Measurements from ENCODE around the gene EFR3B. TPM values are rescaled to one million over a fixed set of nuclear protein-coding genes. Genes with fewer than 3 reads are reported as not detected.

Gene EFR3B
- total and polyA plus RNA-seq, 2 experiments from 2014 or later: 9.0 to 10.0 TPM

GRCh38 chr2:25109822-25110221 lies 67.9 kb downstream of the EFR3B start:
- no peaks in the 10 kb centered on the region for H3K36me3 ChIP-seq
- no peak overlapping the region for H3K4me3 ChIP-seq
- H3K27ac ChIP-seq: no peak overlapping the region
- no peak for TF ChIP-seq CTCF (IDR thresholded peaks at IDR 0.05; ENCODE audit: low read depth, low read length)
- H3K27me3 ChIP-seq: no peaks in the 10 kb centered on the region
- no peak for DNase-seq (ENCODE audit: low read depth in 1 of 2, low spot score in 1 of 2)
- no peaks in the 10 kb centered on the region for H3K9me3 ChIP-seq (ENCODE audit: low read depth)
- no peaks in the 10 kb centered on the region for H3K4me1 ChIP-seq (ENCODE audit: low read depth)

GRCh38 chr2:25112113-25112512 lies 70.2 kb downstream of the EFR3B start:
- Histone ChIP-seq H3K4me1 (ENCODE audit: low read depth) (peaks cover 3% of the 10 kb centered on the region), H3K27ac (no peak overlapping the region), H3K36me3 (no peaks in the 10 kb centered on the region), H3K4me3 (no peak overlapping the region), H3K9me3 (ENCODE audit: low read depth) (no peaks in the 10 kb centered on the region), H3K27me3 (no peaks in the 10 kb centered on the region)
- no peak for TF ChIP-seq CTCF (IDR thresholded peaks at IDR 0.05; ENCODE audit: low read depth, low read length)
- no peak for DNase-seq (ENCODE audit: low read depth in 1 of 2, low spot score in 1 of 2)

GRCh38 chr2:25115249-25115883 lies 73.5 kb downstream of the EFR3B start:
- Histone ChIP-seq H3K4me3 (no peak overlapping the region), H3K9me3 (ENCODE audit: low read depth) (no peaks in the 10 kb centered on the region), H3K27me3 (no peaks in the 10 kb centered on the region), H3K27ac (peak overlapping the region; percentile 77), H3K4me1 (ENCODE audit: low read depth) (peaks cover 3% of the 10 kb centered on the region), H3K36me3 (no peaks in the 10 kb centered on the region)
- no peak for TF ChIP-seq CTCF (IDR thresholded peaks at IDR 0.05; ENCODE audit: low read depth, low read length)
- DNase-seq (ENCODE audit: low read depth in 1 of 2, low spot score in 1 of 2): no peak

GRCh38 chr2:25115902-25116301 lies 74.0 kb downstream of the EFR3B start:
- TF ChIP-seq CTCF (IDR thresholded peaks at IDR 0.05; ENCODE audit: low read depth, low read length): no peak
- H3K9me3 ChIP-seq (ENCODE audit: low read depth): no peaks in the 10 kb centered on the region
- no peaks in the 10 kb centered on the region for H3K27me3 ChIP-seq
- peaks cover 3% of the 10 kb centered on the region for H3K4me1 ChIP-seq (ENCODE audit: low read depth)
- peak overlapping the region; percentile 77 for H3K27ac ChIP-seq
- no peaks in the 10 kb centered on the region for H3K36me3 ChIP-seq
- no peak overlapping the region for H3K4me3 ChIP-seq
- DNase-seq (ENCODE audit: low read depth in 1 of 2, low spot score in 1 of 2): peak; percentile 53 to 66

- no peak for TF ChIP-seq CTCF (IDR thresholded peaks at IDR 0.05; ENCODE audit: low read depth, low read length)
- H3K36me3 ChIP-seq: no peaks in the 10 kb centered on the region
These were observed 75.1 kb downstream of the EFR3B start for GRCh38 chr2:25116956-25117355.

More at GRCh38 chr2:25116956-25117355, 75.1 kb downstream of the EFR3B start:
- Histone ChIP-seq H3K9me3 (ENCODE audit: low read depth) (no peaks in the 10 kb centered on the region), H3K27ac (no peak overlapping the region), H3K27me3 (no peaks in the 10 kb centered on the region), H3K4me1 (ENCODE audit: low read depth) (peaks cover 3% of the 10 kb centered on the region), H3K4me3 (no peak overlapping the region)
- no peak for DNase-seq (ENCODE audit: low read depth in 1 of 2, low spot score in 1 of 2)

All from cardiac muscle cell (in vitro differentiated cells and primary cell).